ENCODE data around the gene RASSF9. TPM values are rescaled to one million over a fixed set of nuclear protein-coding genes. Genes with fewer than 3 reads are reported as not detected.
A peak's percentile ranks its signal among the peaks of the same experiment; 100 is the strongest.

Gene RASSF9
- total RNA-seq, 4 donors from 2014 or later, result 1.6 to 6.1 (median 2.5) TPM

DNA sequence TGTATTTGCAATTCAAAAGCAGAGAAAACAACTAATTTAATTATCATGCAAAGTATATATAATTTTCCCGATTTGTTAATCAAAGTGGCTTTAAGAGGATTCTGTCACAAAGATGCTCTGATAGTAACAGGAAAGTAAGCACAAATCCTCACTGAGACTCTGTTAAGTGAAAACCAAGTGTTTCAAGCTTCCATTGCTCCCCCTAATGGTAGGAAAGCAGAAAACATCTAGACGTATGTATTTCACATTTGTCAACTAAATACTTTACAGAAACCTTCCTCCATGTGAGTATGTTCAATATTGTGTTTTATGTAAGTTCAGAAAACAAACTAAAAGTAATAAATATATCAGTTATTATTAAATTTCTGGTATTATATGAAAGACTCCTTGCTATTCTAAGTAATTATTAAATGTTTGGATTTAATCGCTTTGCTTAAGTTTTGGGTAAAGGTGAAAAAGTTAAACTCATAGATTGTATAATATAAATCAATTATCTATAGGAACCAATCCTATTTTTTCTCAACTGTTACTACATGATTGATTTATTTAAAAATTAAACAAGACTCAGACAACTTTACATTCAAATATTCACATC is 36.4 kb upstream of the RASSF9 start:
- Histone ChIP-seq H3K9me3 (no peaks in the 10 kb centered on the region), H3K27ac (no peak overlapping the region), H3K27me3 (no peaks in the 10 kb centered on the region), H3K36me3 (no peaks in the 10 kb centered on the region), H3K4me1 (peaks cover 0 to 4% (median 0%) of the 10 kb centered on the region in 3 donors), H3K4me3 (no peak overlapping the region)
- ATAC-seq, result no peak
- WGBS, 2 donors (ENCODE audit: low coverage in 1 of 2), result 32% methylated on average over 3 of the region's 3 CpGs
- TF ChIP-seq, protein P1, sequence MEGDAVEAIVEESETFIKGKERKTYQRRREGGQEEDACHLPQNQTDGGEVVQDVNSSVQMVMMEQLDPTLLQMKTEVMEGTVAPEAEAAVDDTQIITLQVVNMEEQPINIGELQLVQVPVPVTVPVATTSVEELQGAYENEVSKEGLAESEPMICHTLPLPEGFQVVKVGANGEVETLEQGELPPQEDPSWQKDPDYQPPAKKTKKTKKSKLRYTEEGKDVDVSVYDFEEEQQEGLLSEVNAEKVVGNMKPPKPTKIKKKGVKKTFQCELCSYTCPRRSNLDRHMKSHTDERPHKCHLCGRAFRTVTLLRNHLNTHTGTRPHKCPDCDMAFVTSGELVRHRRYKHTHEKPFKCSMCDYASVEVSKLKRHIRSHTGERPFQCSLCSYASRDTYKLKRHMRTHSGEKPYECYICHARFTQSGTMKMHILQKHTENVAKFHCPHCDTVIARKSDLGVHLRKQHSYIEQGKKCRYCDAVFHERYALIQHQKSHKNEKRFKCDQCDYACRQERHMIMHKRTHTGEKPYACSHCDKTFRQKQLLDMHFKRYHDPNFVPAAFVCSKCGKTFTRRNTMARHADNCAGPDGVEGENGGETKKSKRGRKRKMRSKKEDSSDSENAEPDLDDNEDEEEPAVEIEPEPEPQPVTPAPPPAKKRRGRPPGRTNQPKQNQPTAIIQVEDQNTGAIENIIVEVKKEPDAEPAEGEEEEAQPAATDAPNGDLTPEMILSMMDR (IDR thresholded peaks at IDR 0.05), result peak; percentile 25 to 64 (median 48)
- TF ChIP-seq EP300 (IDR thresholded peaks at IDR 0.05), result no peak

DNA sequence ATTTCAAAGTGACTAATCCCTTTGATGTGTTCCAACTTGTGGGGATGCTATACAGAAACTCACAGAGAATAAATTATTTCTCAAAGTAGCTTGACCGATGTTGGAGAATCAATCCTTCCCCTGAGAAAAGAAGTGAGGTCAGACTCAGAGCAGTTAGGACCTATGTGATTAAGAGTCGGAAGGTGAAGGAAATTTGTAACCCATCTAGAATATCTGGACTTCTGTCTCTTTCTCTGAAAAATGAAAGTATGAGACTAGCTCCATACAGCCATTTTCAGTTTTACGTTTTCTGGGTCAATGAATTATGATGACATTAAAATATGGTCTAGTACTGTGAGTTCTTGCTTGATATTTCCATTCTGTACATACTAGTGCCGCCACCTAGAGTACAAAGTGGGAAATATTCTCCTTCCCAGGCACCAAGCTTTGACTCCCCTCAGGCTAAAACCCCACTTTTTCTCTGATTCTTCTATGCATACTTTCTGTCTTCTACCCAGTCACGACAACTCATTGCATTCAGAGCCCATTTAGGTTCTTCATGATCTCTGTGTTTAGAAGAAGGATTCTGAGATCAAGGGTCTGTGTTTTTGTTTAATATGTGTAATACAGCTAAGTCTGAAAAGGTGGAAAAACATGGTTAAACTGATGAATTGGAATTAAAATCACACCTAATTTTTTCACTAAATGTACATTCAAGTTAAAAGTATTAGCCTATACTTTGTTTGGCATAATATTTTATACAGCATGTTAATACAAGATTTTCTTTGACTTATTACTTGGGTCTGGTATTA is 31.0 kb upstream of the RASSF9 start:
- H3K36me3 ChIP-seq, result no peaks in the 10 kb centered on the region
- no peak overlapping the region for H3K4me3 ChIP-seq
- H3K27ac ChIP-seq, result no peak overlapping the region
- peaks cover 7% of the 10 kb centered on the region for H3K27me3 ChIP-seq
- 20 to 25% methylated on average over 5 of the region's 5 CpGs for WGBS, 2 donors (ENCODE audit: low coverage in 1 of 2)
- ATAC-seq, result peak; percentile 55
- H3K9me3 ChIP-seq, result no peaks in the 10 kb centered on the region
- TF ChIP-seq POLR2A (IDR thresholded peaks at IDR 0.05), result no peak
- TF ChIP-seq, protein P1 (IDR thresholded peaks at IDR 0.05), result peak; percentile 48 to 78 (median 74)
- H3K4me1 ChIP-seq, result no peaks in the 10 kb centered on the region

DNA sequence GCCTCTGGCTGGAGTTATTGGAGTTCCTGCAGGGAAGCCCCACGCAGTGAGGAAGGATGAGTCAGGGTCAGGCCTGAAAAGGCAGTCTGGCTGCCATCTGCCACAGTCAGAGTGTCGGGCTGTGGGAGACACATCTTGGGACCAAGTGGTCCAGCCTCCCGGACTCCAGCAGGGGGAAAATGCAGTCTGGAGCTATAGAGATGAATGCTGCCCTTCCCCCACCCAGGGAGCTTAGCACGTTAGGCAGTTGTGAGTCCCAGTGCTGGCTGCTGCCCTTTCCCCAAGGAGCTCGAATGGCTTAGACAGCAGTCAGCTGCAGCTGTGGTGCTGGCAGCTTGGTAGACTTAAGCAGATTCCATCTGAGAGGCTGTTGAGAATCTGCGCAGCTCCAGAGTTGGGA is 29.7 kb upstream of the RASSF9 start:
- Histone ChIP-seq H3K36me3 (no peaks in the 10 kb centered on the region), H3K4me3 (no peak overlapping the region), H3K9me3 (no peaks in the 10 kb centered on the region), H3K27me3 (peaks cover 7% of the 10 kb centered on the region), H3K4me1 (no peaks in the 10 kb centered on the region), H3K27ac (no peak overlapping the region)
- TF ChIP-seq EP300 (IDR thresholded peaks at IDR 0.05) (no peak), POLR2AphosphoS5 (IDR thresholded peaks at IDR 0.05) (no peak), POLR2A (IDR thresholded peaks at IDR 0.05) (no peak)
- TF ChIP-seq, protein P1 (IDR thresholded peaks at IDR 0.05), result no peak
- WGBS, 2 donors (ENCODE audit: low coverage in 1 of 2), result 80% methylated on average over 2 of the region's 6 CpGs; no CpG with 5 or more reads in 1 of the 2 donors
- ATAC-seq, result no peak

DNA sequence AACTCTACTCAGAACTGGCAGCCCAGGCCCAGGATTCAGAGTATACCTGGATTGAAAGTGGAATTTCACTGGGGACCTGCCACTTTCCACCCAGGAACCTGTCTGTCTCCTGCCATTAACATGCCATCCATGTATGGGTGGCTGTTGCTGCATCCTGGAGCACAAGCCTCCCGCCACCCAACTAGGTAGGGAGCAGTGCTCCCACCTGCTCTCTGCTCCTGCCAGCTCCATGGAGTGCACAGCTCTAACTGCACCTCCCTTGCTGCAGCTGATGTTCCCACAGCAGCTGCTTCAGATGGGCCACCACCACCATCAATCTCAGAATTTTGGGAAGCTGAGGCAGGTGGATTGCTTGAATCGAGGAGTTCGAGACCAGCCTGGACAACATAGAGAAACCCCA is 20.8 kb upstream of the RASSF9 start:
- TF ChIP-seq, protein P1 (IDR thresholded peaks at IDR 0.05), result no peak
- TF ChIP-seq POLR2A (IDR thresholded peaks at IDR 0.05) (no peak), EP300 (IDR thresholded peaks at IDR 0.05) (no peak), POLR2AphosphoS5 (IDR thresholded peaks at IDR 0.05) (no peak)
- no peaks in the 10 kb centered on the region for H3K36me3 ChIP-seq
- no peak overlapping the region for H3K27ac ChIP-seq
- WGBS, 2 donors (ENCODE audit: low coverage in 1 of 2), result no CpG with 5 or more reads among the region's 3 CpGs
- ATAC-seq, result no peak
- no peak overlapping the region for H3K4me3 ChIP-seq
- H3K4me1 ChIP-seq, result no peaks in the 10 kb centered on the region
- no peaks in the 10 kb centered on the region for H3K9me3 ChIP-seq
- no peaks in the 10 kb centered on the region for H3K27me3 ChIP-seq

DNA sequence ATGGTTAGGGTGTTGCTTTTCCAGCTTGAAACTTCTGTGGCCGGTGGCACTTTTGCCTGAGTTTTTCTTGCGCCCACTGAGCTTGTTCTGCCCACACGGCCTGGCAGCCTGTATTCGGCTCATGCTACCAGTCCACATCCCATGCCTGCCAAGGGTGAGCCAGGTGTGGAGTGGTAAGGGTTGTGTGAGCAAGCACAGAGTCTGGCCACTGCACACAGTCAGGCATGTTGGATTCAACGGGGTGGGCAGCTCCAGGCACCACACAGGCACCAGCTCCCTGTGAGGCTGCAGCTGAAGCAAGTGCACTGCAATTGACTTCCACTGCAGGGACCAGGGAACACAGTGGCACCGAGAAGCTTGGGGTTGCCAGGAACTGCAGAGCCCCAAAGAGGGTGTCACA is 19.1 kb upstream of the RASSF9 start:
- no peaks in the 10 kb centered on the region for H3K36me3 ChIP-seq
- TF ChIP-seq POLR2A (IDR thresholded peaks at IDR 0.05), result no peak
- TF ChIP-seq POLR2AphosphoS5 (IDR thresholded peaks at IDR 0.05), result no peak
- TF ChIP-seq, protein P1 (IDR thresholded peaks at IDR 0.05), result no peak
- TF ChIP-seq EP300 (IDR thresholded peaks at IDR 0.05), result no peak
- H3K27ac ChIP-seq, result no peak overlapping the region
- 88% methylated on average over 3 of the region's 6 CpGs; no CpG with 5 or more reads in 1 of the 2 donors for WGBS, 2 donors (ENCODE audit: low coverage in 1 of 2)
- no peak overlapping the region for H3K4me3 ChIP-seq
- H3K9me3 ChIP-seq, result no peaks in the 10 kb centered on the region
- no peaks in the 10 kb centered on the region for H3K27me3 ChIP-seq
- no peak for ATAC-seq
- no peaks in the 10 kb centered on the region for H3K4me1 ChIP-seq

Data from gastroesophageal sphincter (tissue), 4 donors.